ENCODE results near the gene LSP1.

Gene LSP1

DNA sequence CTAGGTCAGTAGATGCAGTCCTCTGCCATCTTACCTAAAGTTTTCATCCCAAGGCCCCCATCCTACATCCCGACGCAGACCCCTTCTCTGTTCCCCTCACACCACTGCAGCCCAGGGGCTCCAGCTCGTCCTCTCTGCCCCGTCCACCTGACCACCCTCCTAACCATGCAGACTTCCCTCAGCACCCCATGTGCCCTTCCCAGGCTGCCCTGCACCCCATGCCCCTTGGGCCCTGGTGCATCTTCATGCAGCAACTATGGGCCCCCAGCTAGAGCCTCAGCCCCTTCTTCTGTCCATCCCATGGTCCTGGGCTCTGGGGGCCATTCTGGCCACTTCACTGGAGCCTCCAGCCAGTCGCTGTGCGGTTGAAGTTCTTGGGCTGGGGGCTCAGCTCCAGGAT is 35.9 kb downstream of the LSP1 start:
- DNase-seq (ENCODE audit: low read depth, low spot score) = no peak

DNA sequence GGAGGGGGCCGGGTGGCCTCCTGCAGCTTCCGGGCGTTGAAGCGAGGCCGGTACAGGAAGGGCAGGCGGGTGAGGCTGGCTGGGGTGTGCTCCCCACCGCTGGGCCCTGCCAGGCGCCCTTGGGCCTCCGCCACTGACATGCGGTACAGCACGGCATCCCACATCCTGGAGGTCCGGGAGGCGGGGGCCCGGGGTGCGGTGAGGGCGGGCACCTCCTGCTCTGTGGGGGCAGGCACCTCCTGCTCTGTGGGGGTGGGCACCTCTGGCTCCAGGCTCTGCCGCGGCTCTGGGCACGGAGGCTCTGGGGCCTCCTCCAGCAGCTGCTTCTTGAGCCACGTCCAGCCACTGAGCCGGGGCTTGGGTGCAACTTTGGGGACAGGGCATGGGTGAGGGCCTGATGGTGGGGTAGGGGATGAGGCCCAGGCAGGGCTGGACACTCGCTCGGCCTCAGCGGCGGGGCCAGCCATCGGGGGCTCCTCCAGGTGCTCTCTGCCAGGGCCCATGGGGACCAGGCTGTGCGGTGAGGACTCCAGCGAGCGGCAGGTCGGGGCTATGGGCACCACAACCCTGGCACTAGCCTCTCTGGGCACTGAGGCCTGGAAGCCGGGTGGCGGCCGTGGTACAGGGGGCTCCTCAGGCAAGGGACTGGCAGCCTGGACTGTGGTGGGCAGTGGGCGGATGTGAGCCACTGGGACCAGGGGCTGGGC is 36.5 kb downstream of the LSP1 start:
- peak; percentile 51 for DNase-seq (ENCODE audit: low read depth, low spot score)

DNA sequence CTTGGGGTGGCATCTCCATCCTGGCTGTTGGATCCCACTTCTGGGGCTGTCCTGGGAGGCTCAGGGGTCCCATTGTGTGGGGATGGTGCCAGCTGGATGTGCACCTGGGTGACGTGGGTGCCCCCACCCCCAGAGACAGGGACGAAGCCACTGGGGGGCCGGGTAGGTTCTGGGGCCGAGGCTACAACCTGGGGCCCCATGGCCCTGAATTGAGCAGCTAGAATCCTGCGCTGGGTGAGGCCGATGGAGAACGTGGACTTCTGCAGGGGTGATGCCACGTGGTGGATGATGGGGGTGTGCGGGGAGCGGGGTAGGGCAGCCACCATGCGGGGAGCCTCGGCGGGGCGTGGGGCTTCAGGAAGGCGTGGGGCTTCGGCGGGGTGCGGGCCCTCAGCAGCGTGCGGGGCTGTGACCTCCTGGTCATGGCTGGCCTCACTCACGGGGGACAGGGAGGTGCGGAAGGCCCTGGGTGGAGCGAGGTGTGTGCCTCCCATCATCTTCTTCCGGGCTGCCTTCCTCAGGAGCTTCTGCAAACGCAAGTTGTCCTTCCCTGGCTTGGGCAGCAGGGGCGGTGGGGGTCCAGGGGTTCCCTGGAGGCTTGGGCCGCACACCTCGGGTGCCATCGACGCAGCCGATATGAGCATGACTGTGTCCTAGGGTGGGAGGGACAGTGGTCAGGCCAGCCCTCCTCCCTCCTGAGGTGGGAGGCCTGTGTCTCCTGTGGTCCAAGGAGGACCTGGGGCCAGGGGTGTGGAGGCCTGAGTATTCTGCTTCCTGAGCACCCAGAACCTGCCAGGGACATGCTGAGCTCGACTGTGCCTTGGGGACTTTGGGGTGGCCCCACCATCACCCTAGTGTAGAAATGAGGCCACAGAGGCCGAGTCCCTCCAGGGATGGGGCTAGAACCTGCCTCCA is 37.3 kb downstream of the LSP1 start:
- DNase-seq (ENCODE audit: low read depth, low spot score) = no peak

DNA sequence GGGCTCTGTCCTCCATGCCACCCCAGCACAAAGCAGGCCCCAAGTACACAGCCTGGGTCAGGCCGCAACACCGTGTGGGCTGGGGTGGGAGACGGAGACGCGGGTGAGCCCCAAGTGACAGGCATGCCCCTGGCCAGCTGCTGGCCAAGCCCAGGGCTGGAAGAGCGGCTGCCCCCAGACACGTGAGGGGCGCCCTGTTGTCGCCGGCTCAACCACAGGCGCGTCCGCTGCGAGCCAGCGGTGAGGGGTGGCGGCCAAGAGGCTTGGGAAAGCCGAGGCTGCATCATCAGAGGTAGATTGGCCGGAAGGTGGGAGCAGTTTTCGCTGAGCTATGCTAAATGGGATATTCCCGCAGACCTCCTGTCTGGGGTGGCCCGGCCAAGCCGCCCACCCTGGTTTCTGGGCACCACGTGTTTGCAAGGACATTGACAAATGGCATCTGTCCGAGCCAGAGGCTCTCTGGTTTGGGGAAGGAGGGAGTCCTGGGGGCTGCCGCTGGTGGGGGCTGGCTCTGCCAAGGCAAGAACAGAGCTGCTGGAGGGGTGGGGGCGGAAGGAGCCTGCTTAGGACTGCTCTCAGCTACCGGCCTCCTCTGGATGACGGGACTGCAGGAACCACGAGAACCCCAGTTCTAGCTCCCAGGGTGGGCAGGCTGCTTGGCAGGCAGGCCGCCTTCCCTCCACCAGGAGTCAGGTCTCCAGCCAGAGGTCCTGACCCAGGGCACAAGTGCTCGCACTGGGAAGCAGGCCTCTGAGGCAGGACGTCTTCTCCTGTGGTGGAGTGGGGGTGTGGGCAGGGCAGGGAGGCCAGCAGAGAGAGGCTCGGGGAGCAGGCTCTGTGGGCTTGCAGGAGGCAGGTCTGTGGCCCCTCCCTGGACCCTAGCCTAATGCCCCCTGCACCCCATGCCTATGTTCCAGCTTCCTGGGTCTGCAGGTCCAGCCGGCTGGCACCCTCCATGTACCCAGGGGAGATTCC is 38.3 kb downstream of the LSP1 start:
- no peak for DNase-seq (ENCODE audit: low read depth, low spot score)

DNA sequence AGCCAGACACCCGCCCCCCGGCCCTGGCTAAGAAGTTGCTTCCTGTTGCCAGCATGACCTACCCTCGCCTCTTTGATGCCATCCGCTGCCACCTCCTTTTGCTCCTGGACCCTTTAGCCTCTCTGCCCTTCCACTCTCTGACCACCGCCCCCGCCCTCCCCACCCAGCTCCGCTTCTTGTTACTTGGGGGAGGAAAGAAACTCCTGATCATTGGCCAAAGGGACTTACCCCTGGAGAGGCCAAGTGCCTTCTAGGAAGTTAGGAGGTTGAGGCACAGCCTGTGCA is 38.9 kb downstream of the LSP1 start, which contains the start of gene PRR33:
TSS of gene PRR33 (minus strand) at position 65 of the 285 bp plus-strand sequence. CDS start 1,311 bp downstream, outside the sequence.
- no peak for DNase-seq (ENCODE audit: low read depth, low spot score)

DNA sequence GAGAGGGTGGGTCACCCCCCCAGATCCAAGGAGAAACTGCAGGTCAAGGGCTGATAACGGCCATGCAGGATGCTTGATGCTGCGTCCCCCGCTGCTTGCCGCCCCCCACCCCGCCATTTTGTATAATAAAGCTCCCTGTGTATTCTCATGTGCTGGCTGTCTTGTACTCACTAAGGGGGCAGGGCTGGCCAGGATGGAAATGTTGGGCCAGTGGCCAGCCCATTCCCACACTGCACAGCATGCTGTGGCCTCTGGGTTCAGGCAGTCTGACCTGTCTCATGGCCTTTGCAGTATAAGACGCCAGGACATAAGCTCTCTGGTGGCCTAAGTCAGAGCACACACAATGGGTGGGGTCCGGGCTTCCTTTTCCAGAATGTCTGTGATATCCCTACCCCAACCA is 39.2 kb downstream of the LSP1 start:
- no peak for DNase-seq (ENCODE audit: low read depth, low spot score)

GRCh38 chr11:1892558-1892957 is 39.7 kb downstream of the LSP1 start:
- no peak for DNase-seq (ENCODE audit: low read depth, low spot score)

DNA sequence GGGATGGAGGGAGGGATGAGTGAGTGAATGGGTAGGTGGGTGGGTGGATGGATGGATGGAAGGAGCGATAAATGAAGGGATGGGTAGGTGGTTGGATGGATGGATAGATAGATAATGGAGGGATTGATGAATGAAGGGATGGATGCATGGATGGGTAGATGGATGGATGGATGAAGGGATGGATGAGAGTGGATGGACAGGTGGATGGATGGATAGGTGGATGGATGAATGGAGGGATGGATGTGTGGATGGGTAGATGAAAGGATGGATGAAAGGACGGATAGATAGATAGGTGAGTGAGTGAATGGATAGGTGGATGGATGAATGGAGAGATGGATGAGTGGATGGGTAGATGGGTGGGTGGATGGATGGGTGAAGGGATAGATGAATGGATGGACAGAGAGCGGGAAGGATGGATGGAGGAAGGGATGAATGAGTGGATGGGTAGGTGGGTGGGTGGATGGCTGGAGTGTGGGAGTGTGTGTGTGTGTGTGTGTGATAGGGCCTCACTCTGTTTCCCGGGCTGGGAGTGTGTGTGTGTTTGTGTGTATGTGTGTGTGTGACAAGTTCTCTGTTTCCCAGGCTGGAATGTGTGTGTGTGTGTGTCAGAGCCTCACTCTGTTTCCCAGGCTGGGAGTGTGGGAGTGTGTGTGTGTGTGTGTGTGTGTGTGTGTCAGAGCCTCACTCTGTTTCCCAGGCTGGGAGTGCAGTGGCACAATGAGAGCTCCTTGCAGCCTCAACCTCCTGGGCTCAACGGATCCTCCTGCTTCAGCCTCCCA is 40.9 kb downstream of the LSP1 start:
- DNase-seq (ENCODE audit: low read depth, low spot score) = no peak

- no peak for DNase-seq (ENCODE audit: low read depth, low spot score)
Observed at GRCh38 chr11:1894759-1895158, 41.9 kb downstream of the LSP1 start.

DNA sequence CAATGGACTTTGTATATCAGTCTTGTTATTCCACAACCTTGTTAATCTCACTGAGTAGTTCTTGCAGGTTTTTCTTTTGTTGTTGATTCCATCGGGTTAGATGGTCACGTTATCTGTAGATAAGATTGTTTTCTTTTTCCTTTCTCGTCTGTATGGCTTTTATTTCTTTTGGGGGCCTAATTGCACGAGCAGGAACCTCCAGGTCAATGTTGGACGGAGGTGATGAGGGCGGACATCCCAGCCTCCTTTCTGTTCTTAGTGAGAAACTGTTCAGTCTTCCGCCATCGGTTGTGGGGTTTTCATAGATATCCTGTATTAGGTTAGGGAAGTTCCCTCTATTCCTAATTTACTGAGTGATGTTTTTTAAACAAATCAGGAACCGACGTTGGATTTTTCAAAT is 43.6 kb downstream of the LSP1 start:
- no peak for DNase-seq (ENCODE audit: low read depth, low spot score)

DNA sequence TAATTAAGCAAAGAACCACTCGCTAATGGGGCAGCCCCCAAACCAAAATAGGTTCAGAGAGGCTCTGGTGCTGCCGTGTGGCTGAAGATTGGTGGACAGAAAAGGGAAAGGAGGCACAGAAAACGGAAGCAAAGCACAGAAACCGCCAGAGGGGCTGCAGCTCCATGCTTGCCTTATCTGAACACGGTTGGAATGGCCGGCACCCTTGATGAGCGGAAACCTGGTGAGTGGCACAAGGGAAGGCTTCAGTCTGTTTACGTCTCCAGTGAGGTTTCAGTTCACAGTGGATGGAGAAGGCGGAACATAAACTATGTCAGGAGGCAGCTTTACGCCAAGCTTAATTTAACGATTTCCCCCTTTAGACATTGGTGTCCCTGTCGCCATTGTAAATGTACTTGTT is 44.0 kb downstream of the LSP1 start:
- DNase-seq (ENCODE audit: low read depth, low spot score) = no peak

- no peak for DNase-seq (ENCODE audit: low read depth, low spot score)
Observed at GRCh38 chr11:1899090-1899489, 46.2 kb downstream of the LSP1 start.

GRCh38 chr11:1899686-1900085 is 46.8 kb downstream of the LSP1 start:
- DNase-seq (ENCODE audit: low read depth, low spot score) = no peak

- DNase-seq (ENCODE audit: low read depth, low spot score) = no peak
Observed at GRCh38 chr11:1906181-1906580, 53.3 kb downstream of the LSP1 start.

DNA sequence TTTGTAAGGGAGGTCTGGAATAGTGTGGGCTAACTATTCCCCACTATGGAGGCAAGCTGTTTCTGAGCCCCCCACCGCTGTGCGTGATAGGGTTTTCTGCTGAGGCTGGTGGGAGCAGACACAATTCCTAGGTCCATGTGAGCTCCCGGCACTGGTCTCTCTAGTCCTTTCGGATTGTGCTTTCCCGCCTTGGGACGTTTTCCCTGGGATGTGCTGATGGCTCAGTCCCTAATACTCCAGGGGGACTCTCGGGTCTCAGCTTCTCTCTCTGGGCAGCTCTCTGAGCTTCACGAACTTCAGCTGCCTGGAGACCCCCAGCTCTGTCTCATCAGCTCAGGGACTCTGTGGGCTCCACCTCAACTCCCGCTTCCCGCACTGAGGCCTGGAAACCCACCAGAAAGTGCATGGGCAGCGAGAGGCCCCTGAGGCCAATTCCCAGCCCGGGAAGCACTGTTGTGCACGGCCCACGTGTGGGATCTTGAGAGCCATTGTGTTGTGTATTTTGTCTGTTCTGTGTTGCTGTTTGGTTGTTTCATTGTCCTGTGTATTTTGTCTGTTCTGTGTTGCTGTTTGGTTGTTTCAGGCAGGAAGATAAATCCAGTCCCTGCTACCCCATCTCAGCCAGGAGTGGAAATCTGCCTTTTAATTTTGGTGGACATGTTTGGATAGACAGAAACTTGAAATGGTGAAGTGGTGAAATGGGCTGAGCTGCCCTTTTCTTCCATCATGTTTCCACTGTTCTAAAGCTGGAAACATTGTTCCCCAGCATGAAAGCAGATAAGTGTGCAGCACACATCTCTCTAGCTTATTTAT is 53.9 kb downstream of the LSP1 start:
- DNase-seq (ENCODE audit: low read depth, low spot score) = no peak

DNA sequence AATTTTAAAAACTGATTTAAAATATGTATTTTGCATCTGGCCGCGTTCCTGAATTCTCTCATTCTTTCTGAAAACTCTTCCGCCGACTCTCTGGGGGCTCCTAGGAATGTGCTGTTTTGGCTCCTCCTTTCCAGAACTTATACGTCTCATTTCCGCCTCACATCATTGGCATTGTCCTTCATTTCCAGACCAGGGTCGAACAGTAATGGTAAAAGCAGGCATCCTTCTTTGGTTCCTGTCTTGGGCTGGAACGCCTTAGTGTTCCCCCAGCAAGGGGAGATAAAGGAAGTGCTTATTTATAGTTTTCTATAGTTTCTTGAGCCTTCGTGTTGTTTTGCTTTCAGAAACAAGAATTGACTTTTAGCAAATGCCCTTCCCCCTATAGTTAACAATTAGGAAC is 55.7 kb downstream of the LSP1 start:
- no peak for DNase-seq (ENCODE audit: low read depth, low spot score)

DNA sequence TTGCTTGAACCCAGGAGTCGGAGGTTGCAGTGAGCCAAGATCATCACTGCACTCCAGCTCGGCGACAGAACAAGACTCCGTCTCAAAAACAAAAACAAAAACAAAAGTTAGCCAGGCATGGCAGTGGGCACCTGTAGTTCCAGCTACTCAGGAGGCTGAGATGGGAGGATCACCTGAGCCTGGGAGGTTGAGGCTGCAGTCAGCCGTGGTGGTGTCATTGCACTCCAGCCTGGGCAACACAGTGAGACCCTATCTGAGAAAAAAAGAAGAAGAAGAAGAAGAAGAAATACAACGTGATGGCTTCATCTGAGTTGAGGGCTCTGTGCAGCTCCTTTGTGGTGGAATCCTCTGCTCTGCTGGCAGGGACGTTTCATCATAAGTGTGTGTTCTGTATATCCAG is 56.6 kb downstream of the LSP1 start:
- no peak for DNase-seq (ENCODE audit: low read depth, low spot score)

GRCh38 chr11:1912289-1912878 is 59.5 kb downstream of the LSP1 start:
- no peak for DNase-seq (ENCODE audit: low read depth, low spot score)

GRCh38 chr11:1913271-1914060 is 60.6 kb downstream of the LSP1 start:
- DNase-seq (ENCODE audit: low read depth, low spot score) = no peak
